WTC11 (cell line): Measurements from ENCODE around the gene ZNF775. TPM values are rescaled to one million over a fixed set of nuclear protein-coding genes. Genes with fewer than 3 reads are reported as not detected.

ENCODE experiments used
- ATAC-seq: fragments of 200-7000 bp; cut with Tn5 transposase; 2 replicates; pipeline ENCODE4 v1.10.0; 2021; ENCODE audit warnings: mild to moderate bottlenecking, moderate library complexity
- CTCF ChIA-PET: fragments of 300-600 bp; sonication (Branson Sonifier 250); formaldehyde crosslinking; loops from one replicate; lab custom pipeline; 2021; ENCODE audit warnings: antibody characterized with exemption; lab: Charles Lee
- POLR2A ChIA-PET: fragments of 350-600 bp; sonication (Branson Sonifier 250); formaldehyde crosslinking; loops from one replicate; lab custom pipeline; 2021; ENCODE audit warnings: antibody characterized with exemption; lab: Charles Lee
- DNase-seq: peaks from one replicate; pipeline ENCODE4 v3.0.0; 2021; ENCODE audit warnings: low spot score
- H3K27ac Mint-ChIP-seq: 2 replicates; pipeline ENCODE4 v1.8.0; 2021; ENCODE audit warnings: mixed read lengths
- H3K27me3 Mint-ChIP-seq: 2 replicates; pipeline ENCODE4 v1.8.0; 2021; ENCODE audit warnings: low read depth, mild to moderate bottlenecking, moderate library complexity, mixed read lengths
- H3K36me3 Mint-ChIP-seq: 2 replicates; pipeline ENCODE4 v1.8.0; 2021; ENCODE audit warnings: mixed read lengths
- H3K4me1 Mint-ChIP-seq: 2 replicates; pipeline ENCODE4 v1.8.0; 2022; ENCODE audit warnings: mixed read lengths
- H3K4me3 Mint-ChIP-seq: 2 replicates; pipeline ENCODE4 v1.8.0; 2021; ENCODE audit warnings: mild to moderate bottlenecking, moderate library complexity, mixed read lengths
- H3K9me3 Mint-ChIP-seq: 2 replicates; pipeline ENCODE4 v1.8.0; 2021; ENCODE audit warnings: mixed read lengths
- AR ChIP-seq: fragments of 250-450 bp; sonication (Bioruptor Pico); IDR thresholded peaks from 2 replicates; pipeline ENCODE4 v1.9.0; 2021; ENCODE audit warnings: mild to moderate bottlenecking
- CREB1 ChIP-seq: sonication (generic); formaldehyde crosslinking; IDR thresholded peaks from 2 replicates; pipeline ENCODE4 v1.8.0; 2023; ENCODE audit warnings: mild to moderate bottlenecking, missing genetic modification reagents
- CREM ChIP-seq: sonication (generic); formaldehyde crosslinking; IDR thresholded peaks from 2 replicates; pipeline ENCODE4 v1.8.1; 2022; ENCODE audit warnings: mild to moderate bottlenecking, missing genetic modification reagents, moderate library complexity
- EMX1 ChIP-seq: fragments of 250-450 bp; sonication (Bioruptor Pico); IDR thresholded peaks from 2 replicates; pipeline ENCODE4 v1.8.0; 2021; ENCODE audit warnings: mild to moderate bottlenecking
- ESRRA ChIP-seq: sonication (generic); formaldehyde crosslinking; IDR thresholded peaks from 2 replicates; pipeline ENCODE4 v1.8.1; 2022; ENCODE audit warnings: mild to moderate bottlenecking, missing genetic modification reagents, borderline replicate concordance
- ETV6 ChIP-seq: sonication (generic); formaldehyde crosslinking; IDR thresholded peaks from 2 replicates; pipeline ENCODE4 v1.8.1; 2022; ENCODE audit warnings: mild to moderate bottlenecking, missing genetic modification reagents
- GRHL2 ChIP-seq: fragments of 250-450 bp; sonication (Bioruptor Pico); IDR thresholded peaks from 2 replicates; pipeline ENCODE4 v1.8.0; 2022; ENCODE audit warnings: mild to moderate bottlenecking, moderate library complexity; ENCODE audit not compliant: insufficient replicate concordance, severe bottlenecking
- HMGA2 ChIP-seq: fragments of 250-450 bp; sonication (Bioruptor Pico); IDR thresholded peaks from 2 replicates; pipeline ENCODE4 v1.4.0; 2021; ENCODE audit warnings: mild to moderate bottlenecking, moderate library complexity
- JUN ChIP-seq: sonication (generic); formaldehyde crosslinking; IDR thresholded peaks from 2 replicates; pipeline ENCODE4 v1.8.0; 2023; ENCODE audit warnings: mild to moderate bottlenecking, missing genetic modification reagents
- NFE2L1 ChIP-seq: sonication (generic); formaldehyde crosslinking; IDR thresholded peaks from 2 replicates; pipeline ENCODE4 v1.8.1; 2023; ENCODE audit warnings: missing genetic modification reagents
- RELA ChIP-seq: sonication (generic); formaldehyde crosslinking; IDR thresholded peaks from 2 replicates; pipeline ENCODE4 v1.8.1; 2022; ENCODE audit warnings: missing genetic modification reagents, mild to moderate bottlenecking, borderline replicate concordance
- RORB ChIP-seq: fragments of 250-450 bp; sonication (Bioruptor Pico); IDR thresholded peaks from 2 replicates; pipeline ENCODE4 v1.9.0; 2021; ENCODE audit warnings: mild to moderate bottlenecking
- SMAD3 ChIP-seq: sonication (generic); formaldehyde crosslinking; IDR thresholded peaks from 2 replicates; pipeline ENCODE4 v1.8.0; 2022; ENCODE audit warnings: missing genetic modification reagents, mild to moderate bottlenecking, borderline replicate concordance
- TEAD1 ChIP-seq: sonication (generic); formaldehyde crosslinking; IDR thresholded peaks from 2 replicates; pipeline ENCODE4 v1.8.0; 2022; ENCODE audit warnings: mild to moderate bottlenecking, missing genetic modification reagents
- TP53 ChIP-seq: sonication (generic); formaldehyde crosslinking; IDR thresholded peaks from 2 replicates; pipeline ENCODE4 v1.8.1; 2023; ENCODE audit warnings: mild to moderate bottlenecking, missing genetic modification reagents
- ZNF263 ChIP-seq: sonication (generic); formaldehyde crosslinking; IDR thresholded peaks from 2 replicates; pipeline ENCODE4 v1.8.1; 2022; ENCODE audit warnings: low read depth, mild to moderate bottlenecking, moderate library complexity, missing genetic modification reagents
- ZNF281 ChIP-seq: sonication (generic); formaldehyde crosslinking; IDR thresholded peaks from 2 replicates; pipeline ENCODE4 v1.8.0; 2023; ENCODE audit warnings: mild to moderate bottlenecking, missing genetic modification reagents
- ZNF416 ChIP-seq: fragments of 250-450 bp; sonication (Bioruptor Pico); IDR thresholded peaks from 2 replicates; pipeline ENCODE4 v1.9.0; 2021; ENCODE audit warnings: mild to moderate bottlenecking, inconsistent platforms
- ZNF671 ChIP-seq: fragments of 250-450 bp; sonication (Bioruptor Pico); IDR thresholded peaks from 2 replicates; pipeline ENCODE4 v1.8.0; 2021; ENCODE audit warnings: mild to moderate bottlenecking
- total RNA-seq: library from RNA; stranded (reverse); gene quantifications from 3 replicates; pipeline ENCODE4 v1.2.3, GENCODE V29; 2021
- TF ChIP-seq, protein P1 (sequence below): sonication (generic); formaldehyde crosslinking; IDR thresholded peaks from 2 replicates; pipeline ENCODE4 v1.8.1; 2023; ENCODE audit warnings: mild to moderate bottlenecking, moderate library complexity, missing genetic modification reagents
- TF ChIP-seq, protein P2 (sequence below): fragments of 250-450 bp; sonication (Bioruptor Pico); IDR thresholded peaks from 2 replicates; pipeline ENCODE4 v1.9.0; 2021; ENCODE audit warnings: moderate library complexity, mild to moderate bottlenecking, inconsistent platforms, borderline replicate concordance
- TF ChIP-seq, protein P3 (sequence below): sonication (generic); formaldehyde crosslinking; IDR thresholded peaks from 2 replicates; pipeline ENCODE4 v1.8.1; 2022; ENCODE audit warnings: mild to moderate bottlenecking, missing genetic modification reagents, moderate library complexity, borderline replicate concordance
- TF ChIP-seq, protein P4 (sequence below): sonication (generic); formaldehyde crosslinking; IDR thresholded peaks from 2 replicates; pipeline ENCODE4 v1.8.1; 2023; ENCODE audit warnings: mild to moderate bottlenecking, missing genetic modification reagents

The ZNF775 gene
- total RNA-seq, 1 experiment from 2014 or later, result 25.4 TPM

- TF ChIP-seq, protein P1, sequence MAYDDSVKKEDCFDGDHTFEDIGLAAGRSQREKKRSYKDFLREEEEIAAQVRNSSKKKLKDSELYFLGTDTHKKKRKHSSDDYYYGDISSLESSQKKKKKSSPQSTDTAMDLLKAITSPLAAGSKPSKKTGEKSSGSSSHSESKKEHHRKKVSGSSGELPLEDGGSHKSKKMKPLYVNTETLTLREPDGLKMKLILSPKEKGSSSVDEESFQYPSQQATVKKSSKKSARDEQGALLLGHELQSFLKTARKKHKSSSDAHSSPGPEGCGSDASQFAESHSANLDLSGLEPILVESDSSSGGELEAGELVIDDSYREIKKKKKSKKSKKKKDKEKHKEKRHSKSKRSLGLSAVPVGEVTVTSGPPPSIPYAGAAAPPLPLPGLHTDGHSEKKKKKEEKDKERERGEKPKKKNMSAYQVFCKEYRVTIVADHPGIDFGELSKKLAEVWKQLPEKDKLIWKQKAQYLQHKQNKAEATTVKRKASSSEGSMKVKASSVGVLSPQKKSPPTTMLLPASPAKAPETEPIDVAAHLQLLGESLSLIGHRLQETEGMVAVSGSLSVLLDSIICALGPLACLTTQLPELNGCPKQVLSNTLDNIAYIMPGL, result no peak
- TF ChIP-seq EMX1 (CRISPR knock-in tag) (no peak), ETV6 (no peak), HMGA2 (CRISPR knock-in tag) (no peak), JUN (no peak), SMAD3 (no peak)
- TF ChIP-seq, protein P2, sequence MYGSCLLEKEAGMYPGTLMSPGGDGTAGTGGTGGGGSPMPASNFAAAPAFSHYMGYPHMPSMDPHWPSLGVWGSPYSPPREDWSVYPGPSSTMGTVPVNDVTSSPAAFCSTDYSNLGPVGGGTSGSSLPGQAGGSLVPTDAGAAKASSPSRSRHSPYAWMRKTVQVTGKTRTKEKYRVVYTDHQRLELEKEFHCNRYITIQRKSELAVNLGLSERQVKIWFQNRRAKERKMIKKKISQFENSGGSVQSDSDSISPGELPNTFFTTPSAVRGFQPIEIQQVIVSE (CRISPR knock-in tag), result no peak
Measured at GRCh38 chr7:150432915-150433892, 54.1 kb downstream of the ZNF775 start (continued).

DNA sequence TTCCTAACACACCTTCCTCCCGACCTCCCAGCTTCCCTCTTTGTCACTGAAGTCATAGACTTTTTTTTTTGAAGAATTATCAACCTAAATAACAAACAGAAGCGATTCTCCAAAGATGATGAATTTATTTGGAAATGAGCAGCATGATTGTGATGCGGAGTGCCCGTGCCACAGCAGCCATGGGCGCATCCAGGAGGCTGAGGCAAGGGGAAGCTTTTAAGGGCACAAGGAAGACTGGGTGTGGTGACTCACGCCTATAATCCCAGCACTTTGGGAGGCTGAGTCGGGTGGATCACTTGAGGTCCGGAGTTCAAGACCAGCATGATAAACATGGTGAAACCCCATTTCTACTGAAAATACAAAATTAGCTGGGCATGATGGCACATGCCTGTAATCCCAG, 55.1 kb downstream of the ZNF775 start:
- no peak for ATAC-seq

More for the DNA sequence above, 55.1 kb downstream of the ZNF775 start:
- H3K4me1 Mint-ChIP-seq, result peaks cover 5% of the 10 kb centered on the region
- DNase-seq, result no peak
- no peaks in the 10 kb centered on the region; the same call in 1 of the 2 replicates for H3K36me3 Mint-ChIP-seq
- no peak overlapping the region for H3K27ac Mint-ChIP-seq
- peaks cover 9% of the 10 kb centered on the region for H3K9me3 Mint-ChIP-seq
- TF ChIP-seq ZNF671 (CRISPR knock-in tag), result no peak
- no peak for TF ChIP-seq ZNF416 (CRISPR knock-in tag)
- no peak for TF ChIP-seq JUN
- TF ChIP-seq ZNF281, result no peak
- TF ChIP-seq RORB (CRISPR knock-in tag), result no peak
- no peak for TF ChIP-seq CREM
- no peak for TF ChIP-seq NFE2L1 (CRISPR knock-in tag)
- TF ChIP-seq AR, result no peak
- TF ChIP-seq CREB1 (CRISPR knock-in tag), result no peak
- no peak for TF ChIP-seq TEAD1
- TF ChIP-seq, protein P3, sequence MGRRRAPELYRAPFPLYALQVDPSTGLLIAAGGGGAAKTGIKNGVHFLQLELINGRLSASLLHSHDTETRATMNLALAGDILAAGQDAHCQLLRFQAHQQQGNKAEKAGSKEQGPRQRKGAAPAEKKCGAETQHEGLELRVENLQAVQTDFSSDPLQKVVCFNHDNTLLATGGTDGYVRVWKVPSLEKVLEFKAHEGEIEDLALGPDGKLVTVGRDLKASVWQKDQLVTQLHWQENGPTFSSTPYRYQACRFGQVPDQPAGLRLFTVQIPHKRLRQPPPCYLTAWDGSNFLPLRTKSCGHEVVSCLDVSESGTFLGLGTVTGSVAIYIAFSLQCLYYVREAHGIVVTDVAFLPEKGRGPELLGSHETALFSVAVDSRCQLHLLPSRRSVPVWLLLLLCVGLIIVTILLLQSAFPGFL (CRISPR knock-in tag), result no peak
- no peak for TF ChIP-seq TP53 (CRISPR knock-in tag)
- TF ChIP-seq, protein P4, sequence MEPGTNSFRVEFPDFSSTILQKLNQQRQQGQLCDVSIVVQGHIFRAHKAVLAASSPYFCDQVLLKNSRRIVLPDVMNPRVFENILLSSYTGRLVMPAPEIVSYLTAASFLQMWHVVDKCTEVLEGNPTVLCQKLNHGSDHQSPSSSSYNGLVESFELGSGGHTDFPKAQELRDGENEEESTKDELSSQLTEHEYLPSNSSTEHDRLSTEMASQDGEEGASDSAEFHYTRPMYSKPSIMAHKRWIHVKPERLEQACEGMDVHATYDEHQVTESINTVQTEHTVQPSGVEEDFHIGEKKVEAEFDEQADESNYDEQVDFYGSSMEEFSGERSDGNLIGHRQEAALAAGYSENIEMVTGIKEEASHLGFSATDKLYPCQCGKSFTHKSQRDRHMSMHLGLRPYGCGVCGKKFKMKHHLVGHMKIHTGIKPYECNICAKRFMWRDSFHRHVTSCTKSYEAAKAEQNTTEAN, result no peak
- no peak for TF ChIP-seq EMX1 (CRISPR knock-in tag)
- no peak for TF ChIP-seq ESRRA (CRISPR knock-in tag)
- TF ChIP-seq, protein P2 (CRISPR knock-in tag), result no peak
- no peak for TF ChIP-seq ZNF263 (CRISPR knock-in tag)
- TF ChIP-seq GRHL2 (CRISPR knock-in tag), result no peak
- no peak for TF ChIP-seq RELA (CRISPR knock-in tag)
- ChIA-PET POLR2A (no interaction called here), CTCF (no interaction called here)
- H3K27me3 Mint-ChIP-seq, result peaks cover 13% of the 10 kb centered on the region
- no peak overlapping the region for H3K4me3 Mint-ChIP-seq
